Upper lobe of right lung (tissue), 1 donor: Measurements from ENCODE around the gene ISCU. TPM values are rescaled to one million over a fixed set of nuclear protein-coding genes. Genes with fewer than 3 reads are reported as not detected.

ENCODE experiments used
- ATAC-seq: fragments of 200-7000 bp; cut with Tn5 transposase; one replicate; pipeline ENCODE4 v1.9.1; 2020; ENCODE audit warnings: mild to moderate bottlenecking, moderate library complexity
- DNase-seq: peaks from one replicate; pipeline ENCODE4 v3.0.0-alpha.2; 2020
- H3K27ac ChIP-seq: fragments of 200-600 bp; one replicate; pipeline ENCODE4 v1.8.0; 2022
- H3K27me3 ChIP-seq: fragments of 200-600 bp; one replicate; pipeline ENCODE4 v1.8.0; 2022; ENCODE audit warnings: mild to moderate bottlenecking
- H3K36me3 ChIP-seq: fragments of 200-600 bp; one replicate; pipeline ENCODE4 v1.8.0; 2022
- H3K4me1 ChIP-seq: fragments of 200-600 bp; one replicate; pipeline ENCODE4 v1.8.0; 2022
- H3K4me3 ChIP-seq: fragments of 200-600 bp; one replicate; pipeline ENCODE4 v1.8.0; 2022; ENCODE audit warnings: mild to moderate bottlenecking
- H3K9me3 ChIP-seq: fragments of 200-600 bp; one replicate; pipeline ENCODE4 v1.8.0; 2022
- CTCF ChIP-seq: fragments of 200-600 bp; IDR thresholded peaks from one replicate; pipeline ENCODE4 v1.8.0; 2022; ENCODE audit warnings: antibody characterized with exemption
- intact Hi-C: fragments of 100-400 bp; cut with DNase I; formaldehyde crosslinking; loops from one replicate; pipeline ENCODE4 v1.11.0; 2022
- total RNA-seq: library from RNA; stranded (reverse); fragmentation: NEBNext Ultra II Directional; extraction: Animal tissue kit (Norgen Biotek cat#: 25700); gene quantifications from one replicate; pipeline ENCODE4 v1.2.1, GENCODE V29; 2021
- donor health status: DM: no; HTN: yes; CAD: no; lungs with severe emphysema.

Gene ISCU
- total RNA-seq, 1 donor from 2014 or later, result 138 TPM

DNA sequence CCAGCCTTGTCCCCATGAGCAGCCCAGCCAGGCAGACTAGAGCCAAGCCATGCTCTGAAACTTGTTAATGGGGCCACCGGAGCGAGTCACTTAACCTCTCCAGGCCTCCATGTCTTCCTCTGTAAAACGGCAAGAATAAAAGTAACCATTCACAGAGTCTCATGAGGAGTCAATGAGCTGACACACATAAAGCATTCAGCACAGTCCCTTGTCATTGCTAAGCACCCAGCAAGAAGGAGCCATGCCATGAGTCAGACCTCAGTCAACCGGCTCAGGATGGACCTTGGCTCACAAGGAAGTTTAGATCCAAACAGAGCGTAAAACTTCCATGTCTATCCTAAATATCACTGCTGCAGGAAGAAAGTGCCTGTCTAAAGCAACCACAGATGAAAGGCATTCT is 36.7 kb upstream of the ISCU start:
- peaks cover 100% of the 10 kb centered on the region for H3K36me3 ChIP-seq
- H3K9me3 ChIP-seq, result no peaks in the 10 kb centered on the region
- H3K4me3 ChIP-seq, result no peak overlapping the region
- no peak overlapping the region for H3K27ac ChIP-seq
- TF ChIP-seq CTCF, result no peak
- no peak for DNase-seq
- no peak for ATAC-seq
- no peaks in the 10 kb centered on the region for H3K27me3 ChIP-seq
- intact Hi-C loops, result no loop called here
- no peaks in the 10 kb centered on the region for H3K4me1 ChIP-seq

GRCh38 chr12:108526482-108527165 is 35.8 kb upstream of the ISCU start:
- intact Hi-C loops, result no loop called here
- TF ChIP-seq CTCF, result no peak
- Histone ChIP-seq H3K27me3 (no peaks in the 10 kb centered on the region), H3K4me1 (no peaks in the 10 kb centered on the region), H3K27ac (no peak overlapping the region), H3K9me3 (no peaks in the 10 kb centered on the region), H3K4me3 (no peak overlapping the region), H3K36me3 (peaks cover 100% of the 10 kb centered on the region)
- DNase-seq (no peak), ATAC-seq (no peak)

DNA sequence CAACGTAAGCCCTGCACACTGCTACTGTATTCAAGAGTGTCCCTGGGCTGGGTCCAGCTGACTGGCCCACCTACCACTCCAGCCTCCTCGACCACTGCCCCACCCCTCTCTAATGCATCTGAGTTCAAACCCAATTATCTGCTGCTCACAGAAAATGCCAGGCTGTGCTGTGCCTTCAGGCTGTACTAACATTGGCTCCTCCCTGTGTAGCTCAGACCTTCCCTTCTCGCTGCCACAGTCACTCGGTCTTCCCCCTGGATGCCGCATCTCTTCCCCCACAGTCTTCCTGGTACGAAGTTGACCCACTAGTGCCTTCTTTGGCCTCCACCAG is 35.3 kb upstream of the ISCU start:
- no peak for ATAC-seq
- Histone ChIP-seq H3K4me3 (no peak overlapping the region), H3K36me3 (peaks cover 100% of the 10 kb centered on the region), H3K9me3 (no peaks in the 10 kb centered on the region), H3K27me3 (no peaks in the 10 kb centered on the region), H3K4me1 (no peaks in the 10 kb centered on the region), H3K27ac (no peak overlapping the region)
- intact Hi-C loops, result no loop called here
- TF ChIP-seq CTCF, result no peak
- no peak for DNase-seq

GRCh38 chr12:108530161-108530560 is 32.2 kb upstream of the ISCU start:
- Histone ChIP-seq H3K9me3 (no peaks in the 10 kb centered on the region), H3K27ac (no peak overlapping the region), H3K4me1 (no peaks in the 10 kb centered on the region), H3K4me3 (no peak overlapping the region), H3K27me3 (no peaks in the 10 kb centered on the region), H3K36me3 (peaks cover 100% of the 10 kb centered on the region)
- TF ChIP-seq CTCF, result no peak
- ATAC-seq (no peak), DNase-seq (no peak)
- intact Hi-C loops, result no loop called here

DNA sequence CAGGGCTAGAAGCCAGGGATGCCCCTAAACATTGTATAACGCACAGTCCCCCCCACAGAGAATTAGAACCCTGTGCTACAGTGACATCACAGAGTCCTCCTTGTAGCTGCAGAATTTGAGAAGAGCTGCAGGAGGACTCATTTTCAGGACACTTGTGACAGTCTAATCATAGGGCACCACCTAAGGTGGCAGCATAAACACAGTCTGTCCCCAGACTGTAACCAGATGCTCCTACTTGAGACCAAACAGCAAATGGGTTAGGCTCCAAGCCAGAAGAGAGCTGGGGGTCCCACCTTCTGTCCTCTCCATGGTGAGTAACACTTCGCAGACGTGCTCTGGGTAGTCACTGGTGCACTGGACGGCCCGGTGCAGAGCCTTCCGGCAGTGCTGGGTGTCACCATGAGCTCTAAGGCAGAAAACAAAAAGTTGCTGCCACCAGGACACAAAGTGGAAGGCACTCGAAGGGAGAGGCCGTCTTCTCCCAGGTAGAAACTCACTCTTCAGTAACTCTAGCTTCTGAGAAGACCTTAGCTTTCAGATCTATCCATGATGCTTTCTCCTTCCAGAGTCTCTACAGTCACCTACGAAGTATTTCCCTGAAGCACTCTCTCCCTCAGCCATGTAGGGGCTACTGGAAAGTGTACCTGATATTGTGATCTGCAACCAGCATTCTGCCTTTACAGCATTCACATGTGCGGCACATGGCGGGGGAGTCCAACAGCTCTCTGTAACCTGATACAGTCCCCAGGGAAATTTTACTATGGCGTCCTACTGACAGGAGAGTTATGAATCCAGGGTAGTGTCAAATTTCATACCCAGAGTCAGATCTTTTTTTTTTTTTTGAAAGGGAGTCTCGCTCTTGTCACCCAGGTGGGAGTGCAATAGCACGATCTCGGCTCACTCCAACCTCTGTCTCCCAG is 30.2 kb upstream of the ISCU start:
- H3K36me3 ChIP-seq, result peaks cover 100% of the 10 kb centered on the region
- no peaks in the 10 kb centered on the region for H3K27me3 ChIP-seq
- no peak for DNase-seq
- H3K9me3 ChIP-seq, result no peaks in the 10 kb centered on the region
- no peak overlapping the region for H3K4me3 ChIP-seq
- no peak for ATAC-seq
- H3K27ac ChIP-seq, result no peak overlapping the region
- intact Hi-C loops, result no loop called here
- H3K4me1 ChIP-seq, result no peaks in the 10 kb centered on the region
- no peak for TF ChIP-seq CTCF
